ENCODE measurements around the gene PDE7B.

DNA sequence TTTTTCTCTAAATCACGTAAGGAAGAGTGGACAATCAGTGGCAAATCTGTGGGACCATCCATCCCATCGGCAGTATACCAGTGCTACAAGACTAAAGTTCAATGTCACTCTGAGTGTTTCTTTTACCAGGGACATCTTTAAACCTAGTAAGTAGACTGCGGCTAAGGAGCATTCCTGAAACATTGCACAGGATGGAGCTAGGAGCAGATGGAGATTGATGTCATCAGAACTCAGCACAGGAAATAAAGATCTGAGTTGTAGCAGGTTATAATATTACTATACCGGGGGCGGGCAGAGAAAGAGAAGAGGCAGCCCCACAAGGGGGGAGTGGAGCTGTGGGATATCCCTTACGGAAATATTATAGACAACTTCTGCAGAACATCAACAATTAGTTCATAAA lies 236.5 kb downstream of the PDE7B start:
- TF ChIP-seq, protein P1, sequence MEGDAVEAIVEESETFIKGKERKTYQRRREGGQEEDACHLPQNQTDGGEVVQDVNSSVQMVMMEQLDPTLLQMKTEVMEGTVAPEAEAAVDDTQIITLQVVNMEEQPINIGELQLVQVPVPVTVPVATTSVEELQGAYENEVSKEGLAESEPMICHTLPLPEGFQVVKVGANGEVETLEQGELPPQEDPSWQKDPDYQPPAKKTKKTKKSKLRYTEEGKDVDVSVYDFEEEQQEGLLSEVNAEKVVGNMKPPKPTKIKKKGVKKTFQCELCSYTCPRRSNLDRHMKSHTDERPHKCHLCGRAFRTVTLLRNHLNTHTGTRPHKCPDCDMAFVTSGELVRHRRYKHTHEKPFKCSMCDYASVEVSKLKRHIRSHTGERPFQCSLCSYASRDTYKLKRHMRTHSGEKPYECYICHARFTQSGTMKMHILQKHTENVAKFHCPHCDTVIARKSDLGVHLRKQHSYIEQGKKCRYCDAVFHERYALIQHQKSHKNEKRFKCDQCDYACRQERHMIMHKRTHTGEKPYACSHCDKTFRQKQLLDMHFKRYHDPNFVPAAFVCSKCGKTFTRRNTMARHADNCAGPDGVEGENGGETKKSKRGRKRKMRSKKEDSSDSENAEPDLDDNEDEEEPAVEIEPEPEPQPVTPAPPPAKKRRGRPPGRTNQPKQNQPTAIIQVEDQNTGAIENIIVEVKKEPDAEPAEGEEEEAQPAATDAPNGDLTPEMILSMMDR (IDR thresholded peaks at IDR 0.05), result no peak
- no peak for TF ChIP-seq POLR2AphosphoS5 (IDR thresholded peaks at IDR 0.05; ENCODE audit: low read depth, low read length)
- TF ChIP-seq, protein P2, sequence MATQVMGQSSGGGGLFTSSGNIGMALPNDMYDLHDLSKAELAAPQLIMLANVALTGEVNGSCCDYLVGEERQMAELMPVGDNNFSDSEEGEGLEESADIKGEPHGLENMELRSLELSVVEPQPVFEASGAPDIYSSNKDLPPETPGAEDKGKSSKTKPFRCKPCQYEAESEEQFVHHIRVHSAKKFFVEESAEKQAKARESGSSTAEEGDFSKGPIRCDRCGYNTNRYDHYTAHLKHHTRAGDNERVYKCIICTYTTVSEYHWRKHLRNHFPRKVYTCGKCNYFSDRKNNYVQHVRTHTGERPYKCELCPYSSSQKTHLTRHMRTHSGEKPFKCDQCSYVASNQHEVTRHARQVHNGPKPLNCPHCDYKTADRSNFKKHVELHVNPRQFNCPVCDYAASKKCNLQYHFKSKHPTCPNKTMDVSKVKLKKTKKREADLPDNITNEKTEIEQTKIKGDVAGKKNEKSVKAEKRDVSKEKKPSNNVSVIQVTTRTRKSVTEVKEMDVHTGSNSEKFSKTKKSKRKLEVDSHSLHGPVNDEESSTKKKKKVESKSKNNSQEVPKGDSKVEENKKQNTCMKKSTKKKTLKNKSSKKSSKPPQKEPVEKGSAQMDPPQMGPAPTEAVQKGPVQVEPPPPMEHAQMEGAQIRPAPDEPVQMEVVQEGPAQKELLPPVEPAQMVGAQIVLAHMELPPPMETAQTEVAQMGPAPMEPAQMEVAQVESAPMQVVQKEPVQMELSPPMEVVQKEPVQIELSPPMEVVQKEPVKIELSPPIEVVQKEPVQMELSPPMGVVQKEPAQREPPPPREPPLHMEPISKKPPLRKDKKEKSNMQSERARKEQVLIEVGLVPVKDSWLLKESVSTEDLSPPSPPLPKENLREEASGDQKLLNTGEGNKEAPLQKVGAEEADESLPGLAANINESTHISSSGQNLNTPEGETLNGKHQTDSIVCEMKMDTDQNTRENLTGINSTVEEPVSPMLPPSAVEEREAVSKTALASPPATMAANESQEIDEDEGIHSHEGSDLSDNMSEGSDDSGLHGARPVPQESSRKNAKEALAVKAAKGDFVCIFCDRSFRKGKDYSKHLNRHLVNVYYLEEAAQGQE (IDR thresholded peaks at IDR 0.05; ENCODE audit: insufficient read depth in 1 of 2, low read depth in 2 of 2, low read length in 1 of 2), result no peak

Data from Panc1 (cell line).